Parathyroid adenoma (tissue), 2 donors: Measurements from ENCODE around the gene ANKRD34C.

Experiments
- H2AFZ ChIP-seq: fragments of 300-600 bp; sonication (generic); one replicate; pipeline ENCODE4 v1.7.0; 2017; ENCODE audit warnings: antibody characterized with exemption, mild to moderate bottlenecking
- H3K27ac ChIP-seq: fragments of 300-600 bp; sonication (generic); one replicate; pipeline ENCODE4 v1.7.0; 2017
- H3K27me3 ChIP-seq: fragments of 300-600 bp; sonication (generic); one replicate; pipeline ENCODE4 v1.7.0; 2017; ENCODE audit warnings: low read length; ENCODE audit not compliant: control insufficient read depth, insufficient read depth
- H3K36me3 ChIP-seq: fragments of 300-600 bp; sonication (generic); one replicate; pipeline ENCODE4 v1.7.0; 2017; ENCODE audit warnings: low read length; ENCODE audit not compliant: control insufficient read depth, insufficient read depth
- H3K4me1 ChIP-seq: fragments of 300-600 bp; sonication (generic); one replicate; pipeline ENCODE4 v1.7.0; 2017; ENCODE audit warnings: control low read depth
- H3K4me2 ChIP-seq: fragments of 300-600 bp; sonication (generic); one replicate; pipeline ENCODE4 v1.7.0; 2017; ENCODE audit warnings: low read length
- H3K4me3 ChIP-seq: fragments of 300-600 bp; sonication (generic); one replicate; pipeline ENCODE4 v1.7.0; 2017; ENCODE audit warnings: low read depth, low read length
- H3K79me2 ChIP-seq: fragments of 300-600 bp; sonication (generic); one replicate; pipeline ENCODE4 v1.7.0; 2017; ENCODE audit warnings: control low read depth
- H3K9ac ChIP-seq: fragments of 300-600 bp; sonication (generic); one replicate; pipeline ENCODE4 v1.7.0; 2017; ENCODE audit warnings: mild to moderate bottlenecking
- H3K9me3 ChIP-seq: fragments of 300-600 bp; sonication (generic); one replicate; pipeline ENCODE4 v1.7.0; 2017; ENCODE audit warnings: low read length; ENCODE audit not compliant: control insufficient read depth
- TF ChIP-seq, protein P1 (sequence below): fragments of 300-600 bp; sonication (generic); IDR thresholded peaks from one replicate; pipeline ENCODE4 v1.7.0; 2017; ENCODE audit warnings: antibody characterized with exemption, mild to moderate bottlenecking
- donor health status: primary hyperparathyroidism.

The ANKRD34C gene

GRCh38 chr15:79321876-79322275 is 39.4 kb downstream of the ANKRD34C start:
- Histone ChIP-seq H3K27me3 (no peaks in the 10 kb centered on the region), H3K4me3 (no peak overlapping the region), H3K4me2 (no peak overlapping the region), H3K79me2 (no peaks in the 10 kb centered on the region), H3K36me3 (no peaks in the 10 kb centered on the region), H3K9ac (no peak overlapping the region), H3K4me1 (no peaks in the 10 kb centered on the region), H3K9me3 (no peaks in the 10 kb centered on the region), H2AFZ (no peak overlapping the region), H3K27ac (no peak overlapping the region)
- TF ChIP-seq, protein P1, sequence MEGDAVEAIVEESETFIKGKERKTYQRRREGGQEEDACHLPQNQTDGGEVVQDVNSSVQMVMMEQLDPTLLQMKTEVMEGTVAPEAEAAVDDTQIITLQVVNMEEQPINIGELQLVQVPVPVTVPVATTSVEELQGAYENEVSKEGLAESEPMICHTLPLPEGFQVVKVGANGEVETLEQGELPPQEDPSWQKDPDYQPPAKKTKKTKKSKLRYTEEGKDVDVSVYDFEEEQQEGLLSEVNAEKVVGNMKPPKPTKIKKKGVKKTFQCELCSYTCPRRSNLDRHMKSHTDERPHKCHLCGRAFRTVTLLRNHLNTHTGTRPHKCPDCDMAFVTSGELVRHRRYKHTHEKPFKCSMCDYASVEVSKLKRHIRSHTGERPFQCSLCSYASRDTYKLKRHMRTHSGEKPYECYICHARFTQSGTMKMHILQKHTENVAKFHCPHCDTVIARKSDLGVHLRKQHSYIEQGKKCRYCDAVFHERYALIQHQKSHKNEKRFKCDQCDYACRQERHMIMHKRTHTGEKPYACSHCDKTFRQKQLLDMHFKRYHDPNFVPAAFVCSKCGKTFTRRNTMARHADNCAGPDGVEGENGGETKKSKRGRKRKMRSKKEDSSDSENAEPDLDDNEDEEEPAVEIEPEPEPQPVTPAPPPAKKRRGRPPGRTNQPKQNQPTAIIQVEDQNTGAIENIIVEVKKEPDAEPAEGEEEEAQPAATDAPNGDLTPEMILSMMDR = no peak

- H3K79me2 ChIP-seq = no peaks in the 10 kb centered on the region
- no peak overlapping the region for H3K9ac ChIP-seq
- H3K27ac ChIP-seq = no peak overlapping the region
- H3K4me2 ChIP-seq = no peak overlapping the region
- no peaks in the 10 kb centered on the region for H3K9me3 ChIP-seq
- no peaks in the 10 kb centered on the region for H3K27me3 ChIP-seq
- H3K36me3 ChIP-seq = no peaks in the 10 kb centered on the region
- H3K4me1 ChIP-seq = no peaks in the 10 kb centered on the region
- H3K4me3 ChIP-seq = no peak overlapping the region
- H2AFZ ChIP-seq = no peak overlapping the region
- TF ChIP-seq, protein P1 = no peak
Observed at GRCh38 chr15:79322306-79322705, 39.8 kb downstream of the ANKRD34C start.

GRCh38 chr15:79322945-79323344 is 40.4 kb downstream of the ANKRD34C start:
- TF ChIP-seq, protein P1 = no peak
- no peaks in the 10 kb centered on the region for H3K36me3 ChIP-seq
- H3K4me1 ChIP-seq = no peaks in the 10 kb centered on the region
- H3K9ac ChIP-seq = no peak overlapping the region
- H2AFZ ChIP-seq = no peak overlapping the region
- H3K79me2 ChIP-seq = no peaks in the 10 kb centered on the region
- H3K4me3 ChIP-seq = no peak overlapping the region
- no peaks in the 10 kb centered on the region for H3K9me3 ChIP-seq
- no peak overlapping the region for H3K27ac ChIP-seq
- H3K4me2 ChIP-seq = no peak overlapping the region
- no peaks in the 10 kb centered on the region for H3K27me3 ChIP-seq

- Histone ChIP-seq H3K27ac (no peak overlapping the region), H3K4me3 (no peak overlapping the region), H3K4me2 (no peak overlapping the region), H3K4me1 (no peaks in the 10 kb centered on the region), H3K9ac (no peak overlapping the region), H3K79me2 (no peaks in the 10 kb centered on the region), H3K27me3 (no peaks in the 10 kb centered on the region), H2AFZ (no peak overlapping the region), H3K9me3 (no peaks in the 10 kb centered on the region), H3K36me3 (no peaks in the 10 kb centered on the region)
- TF ChIP-seq, protein P1 = no peak
Observed at GRCh38 chr15:79329171-79329611, 46.7 kb downstream of the ANKRD34C start.
